HEK293T (cell line): ENCODE data around the gene SNX8.

ENCODE experiments used
- ARNT ChIP-seq: fragments of 450-650 bp; IDR thresholded peaks from 2 replicates; pipeline ENCODE4 v1.6.1; 2017; ENCODE audit warnings: mild to moderate bottlenecking
- BHLHE40 ChIP-seq: fragments of 450-650 bp; IDR thresholded peaks from 2 replicates; pipeline ENCODE4 v1.6.1; 2016; ENCODE audit warnings: mild to moderate bottlenecking, moderate library complexity, borderline replicate concordance
- CTBP1 ChIP-seq: fragments of 450-650 bp; IDR thresholded peaks from 2 replicates; pipeline ENCODE4 v1.6.1; 2016; ENCODE audit warnings: borderline replicate concordance
- ELF4 ChIP-seq: fragments of 450-650 bp; IDR thresholded peaks from 2 replicates; pipeline ENCODE4 v1.6.1; 2017; ENCODE audit warnings: antibody characterized with exemption
- FOXA1 ChIP-seq: fragments of 450-650 bp; IDR thresholded peaks from 2 replicates; pipeline ENCODE4 v1.6.1; 2016; ENCODE audit warnings: mild to moderate bottlenecking
- FOXK2 ChIP-seq: fragments of 450-650 bp; IDR thresholded peaks from 2 replicates; pipeline ENCODE4 v1.6.1; 2016; ENCODE audit warnings: mild to moderate bottlenecking
- FOXM1 ChIP-seq: fragments of 450-650 bp; IDR thresholded peaks from 2 replicates; pipeline ENCODE4 v1.6.1; 2017; ENCODE audit warnings: mild to moderate bottlenecking, borderline replicate concordance
- HDGF ChIP-seq: fragments of 450-650 bp; IDR thresholded peaks from 2 replicates; pipeline ENCODE4 v1.6.1; 2017; ENCODE audit warnings: antibody characterized with exemption, borderline replicate concordance
- NFRKB ChIP-seq: fragments of 450-650 bp; IDR thresholded peaks from 2 replicates; pipeline ENCODE4 v1.6.1; 2016; ENCODE audit warnings: mild to moderate bottlenecking, moderate library complexity
- PKNOX1 ChIP-seq: fragments of 450-650 bp; IDR thresholded peaks from 2 replicates; pipeline ENCODE4 v1.6.1; 2016
- SP1 ChIP-seq: fragments of 450-650 bp; IDR thresholded peaks from 2 replicates; pipeline ENCODE4 v1.6.1; 2017
- SUZ12 ChIP-seq: fragments of 450-650 bp; IDR thresholded peaks from 2 replicates; pipeline ENCODE4 v1.6.1; 2016; ENCODE audit warnings: mild to moderate bottlenecking
- TARDBP ChIP-seq: fragments of 450-650 bp; IDR thresholded peaks from 2 replicates; pipeline ENCODE4 v1.6.1; 2016
- ZNF384 ChIP-seq: fragments of 450-650 bp; IDR thresholded peaks from 2 replicates; pipeline ENCODE4 v1.6.1; 2016

- TF ChIP-seq FOXM1: no peak
- TF ChIP-seq FOXK2: no peak
- TF ChIP-seq PKNOX1: no peak
- TF ChIP-seq CTBP1: no peak
- TF ChIP-seq TARDBP: no peak
- no peak for TF ChIP-seq SP1
- TF ChIP-seq NFRKB: no peak
- TF ChIP-seq FOXA1: no peak
- TF ChIP-seq ARNT: no peak
- no peak for TF ChIP-seq ELF4
- TF ChIP-seq BHLHE40: no peak
- no peak for TF ChIP-seq HDGF
- no peak for TF ChIP-seq ZNF384
- TF ChIP-seq SUZ12: no peak
Observed at GRCh38 chr7:2257046-2257551, 57.1 kb downstream of the SNX8 start.
